Liver (tissue), 9 donors: ENCODE data around the gene SLX9. TPM values are rescaled to one million over a fixed set of nuclear protein-coding genes. Genes with fewer than 3 reads are reported as not detected.

Experiments used
- DNase-seq: peaks from one replicate; pipeline ENCODE4 v3.0.0-alpha.2; 2017; ENCODE audit warnings: low spot score
- H3K27ac ChIP-seq, 2 donors: one replicate each; pipeline ENCODE4 v1.7.0; 2013; ENCODE audit warnings: inconsistent platforms in 2 of 2, low read length in 2 of 2, control low read depth in 1 of 2, low read depth in 1 of 2, mild to moderate bottlenecking in 1 of 2
- H3K27me3 ChIP-seq, 4 donors: one replicate each; pipeline versions ENCODE4 v1.6.1 to v1.7.0; 2013; ENCODE audit warnings: low read length in 3 of 4, inconsistent platforms in 1 of 4, mild to moderate bottlenecking in 1 of 4, moderate library complexity in 1 of 4; ENCODE audit not compliant: control insufficient read depth in 4 of 4, insufficient read depth in 4 of 4
- H3K36me3 ChIP-seq, 4 donors: one replicate each; pipeline versions ENCODE4 v1.6.1 to v1.7.0; 2013; ENCODE audit warnings: low read length in 3 of 4, mild to moderate bottlenecking in 3 of 4, low read depth in 1 of 4, moderate library complexity in 1 of 4; ENCODE audit not compliant: control insufficient read depth in 4 of 4, insufficient read depth in 3 of 4
- H3K4me1 ChIP-seq, 4 donors: one replicate each; pipeline versions ENCODE4 v1.6.1 to v1.7.0; 2013; ENCODE audit warnings: low read length in 3 of 4, mild to moderate bottlenecking in 3 of 4, moderate library complexity in 1 of 4; ENCODE audit not compliant: control insufficient read depth in 4 of 4, insufficient read depth in 4 of 4
- H3K4me3 ChIP-seq, 3 donors: one replicate each; pipeline versions ENCODE4 v1.6.1 to v1.7.0; 2013; ENCODE audit warnings: low read length in 3 of 3, control low read depth in 1 of 3, low read depth in 1 of 3, mild to moderate bottlenecking in 1 of 3
- H3K9ac ChIP-seq, 2 donors: one replicate each; pipeline ENCODE4 v1.7.0; 2013; ENCODE audit warnings: low read length in 2 of 2, mild to moderate bottlenecking in 2 of 2, moderate library complexity in 2 of 2, control low read depth in 1 of 2, low read depth in 1 of 2
- H3K9me3 ChIP-seq, 4 donors: one replicate each; pipeline versions ENCODE4 v1.6.1 to v1.7.0; 2013; ENCODE audit warnings: low read length in 3 of 4; ENCODE audit not compliant: control insufficient read depth in 4 of 4
- EGR1 ChIP-seq, 2 donors: IDR thresholded peaks; 2 replicates each; pipeline ENCODE4 v1.6.1; 2016 to 2018; ENCODE audit warnings: antibody characterized with exemption in 2 of 2, low read depth in 2 of 2
- GABPA ChIP-seq, 2 donors: IDR thresholded peaks in 1 of 2; conservative IDR thresholded peaks in 1 of 2; 2 replicates each; pipeline ENCODE4 v1.6.1; 2016; ENCODE audit warnings: antibody characterized with exemption in 2 of 2, mild to moderate bottlenecking in 1 of 2, moderate library complexity in 1 of 2
- HNF4A ChIP-seq, 2 donors: conservative IDR thresholded peaks; 2 replicates each; pipeline ENCODE4 v1.6.1; 2016; ENCODE audit warnings: antibody characterized with exemption in 2 of 2, mild to moderate bottlenecking in 2 of 2
- JUND ChIP-seq, 2 donors: IDR thresholded peaks; 2 replicates each; pipeline ENCODE4 v1.6.1; 2016; ENCODE audit warnings: antibody characterized with exemption in 2 of 2
- NR2F2 ChIP-seq: IDR thresholded peaks from 2 replicates; pipeline ENCODE4 v1.6.1; 2016; ENCODE audit warnings: antibody characterized with exemption
- RAD21 ChIP-seq, 2 donors: IDR thresholded peaks; 2 replicates each; pipeline ENCODE4 v1.6.1; 2016; ENCODE audit warnings: antibody characterized with exemption in 2 of 2, mild to moderate bottlenecking in 2 of 2
- RXRA ChIP-seq, 2 donors: IDR thresholded peaks; 2 replicates each; pipeline ENCODE4 v1.6.1; 2017 to 2018; ENCODE audit warnings: antibody characterized with exemption in 2 of 2, mild to moderate bottlenecking in 1 of 2
- TAF1 ChIP-seq: conservative IDR thresholded peaks from 2 replicates; pipeline ENCODE4 v1.6.1; 2016; ENCODE audit warnings: antibody characterized with exemption, mild to moderate bottlenecking
- WGBS: extraction: QIAGEN DNeasy Blood & Tissue Kit; methylation state at CpG from one replicate; pipeline ENCODE4 v1.1.7; 2013; 5-methylcytosine and 5-hydroxymethylcytosine counted together
- polyA plus RNA-seq, 2 donors: library from polyadenylated mRNA; stranded (reverse) in 1 of 2; unstranded in 1 of 2; fragments of 200-250 nt in 1 of 2; fragments of >200 nt in 1 of 2; fragmentation: Nextera tagmentation in 1 of 2; extraction: Ambion mirVana in 1 of 2; gene quantifications; one replicate each; pipeline versions ENCODE4 v1.2.1 to v1.2.3, GENCODE V29; 2013 to 2015
- total RNA-seq, 2 donors: library from RNA; depleted of rRNA; stranded (reverse); fragments of >200 nt; gene quantifications; one replicate each; pipeline ENCODE4 v1.2.3, GENCODE V29; 2014
- TF ChIP-seq, protein P1 (sequence below): IDR thresholded peaks from 2 replicates; pipeline ENCODE4 v1.6.1; 2016; ENCODE audit warnings: antibody characterized with exemption
- TF ChIP-seq, protein P2 (sequence below): IDR thresholded peaks from 2 replicates; pipeline ENCODE4 v1.6.1; 2016; ENCODE audit warnings: antibody characterized with exemption
- TF ChIP-seq, protein P3 (sequence below): IDR thresholded peaks from 2 replicates; pipeline ENCODE4 v1.6.1; 2016; ENCODE audit warnings: antibody characterized with exemption, mild to moderate bottlenecking
- TF ChIP-seq, protein P4 (sequence below): IDR thresholded peaks from 2 replicates; pipeline ENCODE4 v1.6.1; 2016; ENCODE audit warnings: antibody characterized with exemption
- donor health status: healthy.
- donor health status: healthy.
- donor health status: healthy.
- donor health status: healthy.
- donor health status: healthy.

Gene SLX9
- total and polyA plus RNA-seq, 4 donors: 7.5 to 20.3 (median 12.2) TPM

DNA sequence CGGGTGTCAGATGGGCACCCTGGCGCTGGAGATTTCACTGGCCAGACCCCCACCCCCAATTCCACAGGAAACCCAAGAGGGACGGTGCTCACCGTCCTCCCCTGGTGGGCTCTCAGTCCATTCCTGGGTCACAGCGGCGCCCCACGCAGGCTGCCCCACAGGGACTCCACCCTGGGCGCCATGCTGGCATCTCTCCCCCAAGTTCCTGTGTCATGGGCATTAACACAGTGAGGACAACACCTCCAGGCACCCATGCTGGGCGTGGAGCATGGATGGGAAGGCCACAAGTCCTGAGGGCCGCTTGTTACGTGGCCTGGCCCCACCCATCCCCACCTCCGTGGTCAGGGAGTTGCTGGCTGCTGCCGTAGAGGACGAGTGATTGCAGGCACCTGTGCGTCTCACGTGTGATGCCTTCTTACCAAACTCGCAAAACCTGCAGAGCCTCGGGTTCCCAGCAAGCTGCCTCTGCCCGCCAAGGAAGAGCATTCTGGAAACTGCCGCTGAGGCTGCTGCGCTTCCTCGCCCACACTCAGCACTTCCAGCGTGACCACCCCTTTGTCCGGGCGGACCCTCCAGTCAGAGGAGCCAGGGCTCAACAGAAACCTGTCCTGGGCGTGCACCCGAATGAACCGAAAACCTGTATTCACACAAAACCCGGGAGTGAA lies 60.3 kb downstream of the SLX9 start:
- Histone ChIP-seq H3K4me3 (no peak overlapping the region), H3K27me3 (no peaks in the 10 kb centered on the region), H3K27ac (no peak overlapping the region), H3K9me3 (no peaks in the 10 kb centered on the region), H3K4me1 (no peaks in the 10 kb centered on the region), H3K9ac (no peak overlapping the region), H3K36me3 (no peaks in the 10 kb centered on the region)
- TF ChIP-seq GABPA (IDR thresholded peaks at IDR 0.05 in 1 of 2, conservative IDR thresholded peaks at IDR 0.05 in 1 of 2) (no peak), RXRA (IDR thresholded peaks at IDR 0.05) (no peak), HNF4A (conservative IDR thresholded peaks at IDR 0.05) (no peak), RAD21 (IDR thresholded peaks at IDR 0.05) (no peak), TAF1 (no peak), NR2F2 (no peak), JUND (IDR thresholded peaks at IDR 0.05) (no peak)
- TF ChIP-seq, protein P1, sequence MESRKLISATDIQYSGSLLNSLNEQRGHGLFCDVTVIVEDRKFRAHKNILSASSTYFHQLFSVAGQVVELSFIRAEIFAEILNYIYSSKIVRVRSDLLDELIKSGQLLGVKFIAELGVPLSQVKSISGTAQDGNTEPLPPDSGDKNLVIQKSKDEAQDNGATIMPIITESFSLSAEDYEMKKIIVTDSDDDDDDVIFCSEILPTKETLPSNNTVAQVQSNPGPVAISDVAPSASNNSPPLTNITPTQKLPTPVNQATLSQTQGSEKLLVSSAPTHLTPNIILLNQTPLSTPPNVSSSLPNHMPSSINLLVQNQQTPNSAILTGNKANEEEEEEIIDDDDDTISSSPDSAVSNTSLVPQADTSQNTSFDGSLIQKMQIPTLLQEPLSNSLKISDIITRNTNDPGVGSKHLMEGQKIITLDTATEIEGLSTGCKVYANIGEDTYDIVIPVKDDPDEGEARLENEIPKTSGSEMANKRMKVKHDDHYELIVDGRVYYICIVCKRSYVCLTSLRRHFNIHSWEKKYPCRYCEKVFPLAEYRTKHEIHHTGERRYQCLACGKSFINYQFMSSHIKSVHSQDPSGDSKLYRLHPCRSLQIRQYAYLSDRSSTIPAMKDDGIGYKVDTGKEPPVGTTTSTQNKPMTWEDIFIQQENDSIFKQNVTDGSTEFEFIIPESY: no peak
- TF ChIP-seq, protein P2, sequence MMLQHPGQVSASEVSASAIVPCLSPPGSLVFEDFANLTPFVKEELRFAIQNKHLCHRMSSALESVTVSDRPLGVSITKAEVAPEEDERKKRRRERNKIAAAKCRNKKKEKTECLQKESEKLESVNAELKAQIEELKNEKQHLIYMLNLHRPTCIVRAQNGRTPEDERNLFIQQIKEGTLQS: no peak
- TF ChIP-seq, protein P3, sequence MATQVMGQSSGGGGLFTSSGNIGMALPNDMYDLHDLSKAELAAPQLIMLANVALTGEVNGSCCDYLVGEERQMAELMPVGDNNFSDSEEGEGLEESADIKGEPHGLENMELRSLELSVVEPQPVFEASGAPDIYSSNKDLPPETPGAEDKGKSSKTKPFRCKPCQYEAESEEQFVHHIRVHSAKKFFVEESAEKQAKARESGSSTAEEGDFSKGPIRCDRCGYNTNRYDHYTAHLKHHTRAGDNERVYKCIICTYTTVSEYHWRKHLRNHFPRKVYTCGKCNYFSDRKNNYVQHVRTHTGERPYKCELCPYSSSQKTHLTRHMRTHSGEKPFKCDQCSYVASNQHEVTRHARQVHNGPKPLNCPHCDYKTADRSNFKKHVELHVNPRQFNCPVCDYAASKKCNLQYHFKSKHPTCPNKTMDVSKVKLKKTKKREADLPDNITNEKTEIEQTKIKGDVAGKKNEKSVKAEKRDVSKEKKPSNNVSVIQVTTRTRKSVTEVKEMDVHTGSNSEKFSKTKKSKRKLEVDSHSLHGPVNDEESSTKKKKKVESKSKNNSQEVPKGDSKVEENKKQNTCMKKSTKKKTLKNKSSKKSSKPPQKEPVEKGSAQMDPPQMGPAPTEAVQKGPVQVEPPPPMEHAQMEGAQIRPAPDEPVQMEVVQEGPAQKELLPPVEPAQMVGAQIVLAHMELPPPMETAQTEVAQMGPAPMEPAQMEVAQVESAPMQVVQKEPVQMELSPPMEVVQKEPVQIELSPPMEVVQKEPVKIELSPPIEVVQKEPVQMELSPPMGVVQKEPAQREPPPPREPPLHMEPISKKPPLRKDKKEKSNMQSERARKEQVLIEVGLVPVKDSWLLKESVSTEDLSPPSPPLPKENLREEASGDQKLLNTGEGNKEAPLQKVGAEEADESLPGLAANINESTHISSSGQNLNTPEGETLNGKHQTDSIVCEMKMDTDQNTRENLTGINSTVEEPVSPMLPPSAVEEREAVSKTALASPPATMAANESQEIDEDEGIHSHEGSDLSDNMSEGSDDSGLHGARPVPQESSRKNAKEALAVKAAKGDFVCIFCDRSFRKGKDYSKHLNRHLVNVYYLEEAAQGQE: no peak
- TF ChIP-seq, protein P4, sequence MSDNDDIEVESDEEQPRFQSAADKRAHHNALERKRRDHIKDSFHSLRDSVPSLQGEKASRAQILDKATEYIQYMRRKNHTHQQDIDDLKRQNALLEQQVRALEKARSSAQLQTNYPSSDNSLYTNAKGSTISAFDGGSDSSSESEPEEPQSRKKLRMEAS: no peak
- DNase-seq: no peak
- WGBS: 89% methylated on average over 29 of the region's 29 CpGs

DNA sequence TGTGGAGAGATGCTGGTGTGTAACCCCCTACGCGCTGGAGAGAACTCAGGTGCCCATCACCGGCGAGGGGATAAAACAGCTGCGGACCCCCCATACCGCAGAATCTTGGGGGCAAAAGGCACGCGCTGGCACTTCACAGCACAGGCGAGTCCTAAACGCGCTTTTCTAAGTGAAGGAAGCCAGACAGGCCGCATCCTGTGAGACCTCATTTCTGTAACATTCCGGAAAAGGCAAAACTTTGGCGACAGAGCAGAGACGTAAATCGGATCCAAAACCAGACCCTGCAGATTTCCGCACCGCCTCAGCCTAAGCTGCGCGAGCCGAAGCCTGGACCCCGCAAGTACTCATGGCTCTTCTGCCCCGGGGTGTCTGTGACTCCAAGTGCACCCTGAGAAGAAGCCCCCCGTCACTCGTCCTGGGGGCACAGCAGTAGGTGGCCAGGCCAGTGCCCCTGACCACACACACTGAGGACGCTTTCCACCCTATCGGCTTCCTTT lies 60.9 kb downstream of the SLX9 start:
- no peaks in the 10 kb centered on the region for H3K4me1 ChIP-seq
- no peak overlapping the region for H3K4me3 ChIP-seq
- H3K27ac ChIP-seq: no peak overlapping the region
- TF ChIP-seq EGR1 (IDR thresholded peaks at IDR 0.05; ENCODE audit: low read depth in 2 of 2) (no peak), TAF1 (no peak)
- TF ChIP-seq, protein P2: no peak
- no peak for DNase-seq
- no peaks in the 10 kb centered on the region for H3K36me3 ChIP-seq
- no peaks in the 10 kb centered on the region for H3K27me3 ChIP-seq
- 90% methylated on average over 27 of the region's 27 CpGs for WGBS
- H3K9ac ChIP-seq: no peak overlapping the region
- H3K9me3 ChIP-seq: no peaks in the 10 kb centered on the region
